ENCODE results near the gene TTN.

Gene TTN

GRCh38 chr2:178811045-178811444, 3.8 kb upstream of the TTN start:
- no peak for DNase-seq

- no peak for DNase-seq
Measured at GRCh38 chr2:178810422-178810821, 3.2 kb upstream of the TTN start.

DNA sequence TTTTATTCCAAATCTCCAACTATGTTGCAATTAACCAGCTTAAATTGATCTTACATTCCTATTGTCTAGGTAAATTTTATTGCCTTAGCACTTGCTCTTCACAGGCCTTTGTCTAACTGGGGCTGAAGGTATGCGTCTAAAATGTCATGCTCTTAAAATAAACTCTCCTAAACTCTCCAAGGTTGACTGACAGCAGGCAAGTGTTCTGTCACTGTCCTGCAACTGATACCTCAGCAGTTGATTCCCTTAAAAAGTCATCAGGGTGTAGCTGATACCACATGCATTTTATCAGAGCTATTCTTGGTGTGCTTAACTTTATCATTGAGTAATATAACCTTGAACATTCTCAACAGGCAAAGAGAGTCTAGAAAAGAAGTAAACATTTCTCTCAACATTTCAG, 680 bp downstream of the TTN start:
- no peak for DNase-seq

GRCh38 chr2:178805457-178805856, 1.8 kb downstream of the TTN start:
- DNase-seq, result no peak

GRCh38 chr2:178804791-178805190, 2.4 kb downstream of the TTN start:
- no peak for DNase-seq

GRCh38 chr2:178800510-178800909, 6.7 kb downstream of the TTN start:
- DNase-seq, result no peak

DNA sequence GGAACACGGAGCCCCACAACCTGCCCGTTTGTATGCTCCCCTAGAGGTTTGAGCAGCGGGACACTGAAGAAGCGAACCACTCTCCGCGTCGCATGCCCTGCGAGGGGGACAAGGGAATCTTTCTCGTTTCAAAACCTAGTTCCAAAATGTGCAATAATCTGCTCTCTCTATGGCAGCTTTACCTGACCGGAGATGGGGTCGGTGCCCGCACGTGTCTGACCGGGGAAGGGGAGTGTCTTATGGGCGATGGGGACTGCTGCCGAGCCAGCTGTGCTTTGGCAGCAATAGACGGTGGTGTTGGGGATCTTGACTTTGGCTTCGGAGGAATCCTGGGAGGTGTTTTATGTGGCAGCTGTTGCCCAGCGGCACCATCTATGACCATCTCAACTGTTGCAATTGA, 7.9 kb downstream of the TTN start:
- DNase-seq, result no peak

GRCh38 chr2:178796079-178796677, 11.0 kb downstream of the TTN start:
- no peak for DNase-seq

GRCh38 chr2:178787934-178788333, 19.3 kb downstream of the TTN start:
- no peak for DNase-seq

DNA sequence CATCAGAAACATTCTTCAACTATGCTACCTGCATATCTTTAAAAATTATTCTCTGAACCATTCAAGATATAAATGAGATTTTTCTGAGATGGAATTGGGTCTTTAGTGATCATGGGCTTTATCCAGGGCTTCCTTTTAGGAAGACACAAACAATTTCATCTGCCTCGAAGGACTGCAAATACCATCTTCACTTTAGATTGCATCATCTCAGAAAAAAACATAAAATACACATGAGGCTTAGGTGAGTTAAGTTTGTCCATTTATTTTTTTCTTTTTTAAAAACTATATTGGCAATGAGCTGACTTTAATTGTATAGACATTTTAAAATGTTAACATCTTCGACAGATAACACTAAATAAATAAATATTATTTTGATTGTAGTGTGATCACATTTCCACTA, 20.1 kb downstream of the TTN start:
- DNase-seq, result no peak

GRCh38 chr2:178783889-178784288, 23.3 kb downstream of the TTN start:
- DNase-seq, result no peak

DNA sequence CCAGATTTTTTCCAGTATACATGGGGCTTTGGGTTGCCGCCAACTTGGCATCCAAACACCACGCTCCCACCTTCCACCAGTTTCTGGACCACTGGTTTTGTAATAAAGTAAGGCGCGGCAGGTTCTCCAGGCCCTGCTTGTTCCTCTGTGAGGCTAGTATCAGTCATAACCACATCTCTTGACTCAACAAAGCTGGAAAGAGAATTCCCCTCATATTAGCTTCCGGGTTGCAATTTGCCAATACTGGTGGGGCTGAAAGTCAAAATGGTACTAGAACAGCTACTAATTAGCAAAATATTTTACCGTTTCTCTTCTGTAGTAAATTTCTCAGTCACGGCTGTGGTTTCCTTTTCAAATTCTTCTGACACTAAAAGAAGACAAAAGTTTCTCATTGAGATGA, 25.0 kb downstream of the TTN start:
- DNase-seq, result no peak

DNA sequence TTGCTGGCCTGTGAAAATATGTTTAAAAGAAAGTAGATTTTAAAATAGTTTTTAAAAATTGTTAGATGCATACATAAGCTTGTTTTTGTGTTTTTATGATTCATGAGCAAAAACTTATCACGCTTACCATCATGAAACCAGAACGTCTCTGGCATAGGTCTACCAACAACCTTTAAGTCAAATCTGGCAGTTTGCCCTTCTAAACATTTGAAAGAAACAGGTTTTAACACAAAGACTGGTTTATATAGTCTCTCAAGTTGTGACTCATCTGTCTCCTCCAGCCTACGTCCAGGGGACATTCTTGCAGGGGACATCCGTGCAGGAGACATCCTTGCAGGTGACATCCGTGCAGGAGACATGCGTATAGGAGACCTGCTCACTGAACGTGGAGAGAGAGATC, 29.6 kb downstream of the TTN start:
- no peak for DNase-seq

GRCh38 chr2:178776751-178777150, 30.5 kb downstream of the TTN start:
- DNase-seq, result no peak

DNA sequence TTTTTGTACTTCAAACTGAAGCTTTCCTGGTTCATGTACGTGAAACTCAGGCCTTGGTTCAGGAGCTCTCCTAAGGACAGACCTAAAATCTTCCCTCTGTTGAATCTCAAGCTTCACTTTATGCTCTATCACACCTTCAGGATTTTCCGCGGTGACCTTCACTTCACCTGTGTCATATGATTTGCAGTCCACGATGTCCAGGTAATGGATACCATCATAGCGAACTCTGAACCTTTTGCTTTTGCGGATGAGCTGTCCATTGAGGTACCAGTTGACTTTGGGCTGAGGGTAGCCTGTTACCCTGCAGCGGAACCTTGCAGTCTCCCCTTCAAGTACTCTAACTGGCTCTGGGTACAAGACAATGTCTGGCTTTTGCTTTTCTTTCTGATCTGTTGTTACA, 31.2 kb downstream of the TTN start:
- DNase-seq, result no peak

GRCh38 chr2:178770518-178770917, 36.7 kb downstream of the TTN start:
- no peak for DNase-seq

GRCh38 chr2:178767094-178768060, 39.8 kb downstream of the TTN start:
- no peak for DNase-seq

GRCh38 chr2:178764097-178764496, 43.1 kb downstream of the TTN start:
- no peak for DNase-seq

GRCh38 chr2:178761759-178762371, 45.4 kb downstream of the TTN start:
- no peak for DNase-seq

- DNase-seq, result no peak
Measured at GRCh38 chr2:178756843-178757242, 50.4 kb downstream of the TTN start.

DNA sequence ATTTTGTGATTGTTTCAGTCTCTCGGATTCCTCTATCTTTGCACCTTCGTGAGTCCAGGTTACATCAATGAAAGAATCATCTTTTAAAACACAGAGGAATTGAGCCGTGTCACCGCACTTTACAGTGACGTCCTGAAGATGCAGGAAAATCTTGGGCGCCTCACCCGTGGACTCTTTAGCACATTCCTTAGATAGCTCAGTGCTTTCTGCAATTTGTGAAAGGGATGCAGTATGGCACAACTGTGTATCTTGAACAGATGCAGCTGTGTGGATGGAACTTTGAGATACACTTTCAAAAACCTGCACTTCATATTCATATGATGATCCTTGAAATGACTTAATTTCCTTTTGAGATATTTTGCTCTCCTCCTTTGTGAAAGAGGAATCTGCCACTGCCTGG, 50.9 kb downstream of the TTN start:
- DNase-seq, result no peak

- no peak for DNase-seq
Measured at GRCh38 chr2:178747767-178748166, 59.5 kb downstream of the TTN start.

- no peak for DNase-seq
Measured at GRCh38 chr2:178734518-178734917, 72.7 kb downstream of the TTN start.

- DNase-seq, result no peak
Measured at GRCh38 chr2:178733975-178734374, 73.2 kb downstream of the TTN start.

All from stimulated activated CD4-positive, alpha-beta T cell treated with anti-CD3 and anti-CD28 coated beads, Interleukin-12 subunit alpha, Interleukin-12 subunit beta, amount 100 ng/mL, for 4 hours (primary cell).